Activated CD4-positive, alpha-beta memory T cell treated with anti-CD3 and anti-CD28 coated beads for 36 hours (primary cell): ENCODE measurements around the gene GZMB. TPM values are rescaled to one million over a fixed set of nuclear protein-coding genes. Genes with fewer than 3 reads are reported as not detected.
A peak's percentile ranks its signal among the peaks of the same experiment; 100 is the strongest.

Experiments used
- CTCF ChIA-PET: fragments of 350-600 bp; sonication (Branson Sonifier 250); formaldehyde crosslinking; loops from one replicate; lab custom pipeline; 2021; ENCODE audit warnings: antibody characterized with exemption, inconsistent platforms; lab: Charles Lee
- POLR2A ChIA-PET: fragments of 350-600 bp; sonication (Branson Sonifier 250); formaldehyde crosslinking; loops from one replicate; lab custom pipeline; 2021; ENCODE audit warnings: antibody characterized with exemption; lab: Charles Lee
- DNase-seq: peaks from one replicate; pipeline ENCODE4 v3.0.0-alpha.2; 2020
- H3K27ac Mint-ChIP-seq: one replicate; pipeline ENCODE4 v1.8.0; 2021; ENCODE audit warnings: mixed read lengths
- H3K27me3 Mint-ChIP-seq: one replicate; pipeline ENCODE4 v1.8.0; 2021; ENCODE audit warnings: mixed read lengths
- H3K36me3 Mint-ChIP-seq: one replicate; pipeline ENCODE4 v1.8.0; 2021; ENCODE audit warnings: mixed read lengths
- H3K4me1 Mint-ChIP-seq: one replicate; pipeline ENCODE4 v1.8.0; 2021; ENCODE audit warnings: low read depth, mixed read lengths
- H3K4me3 Mint-ChIP-seq: one replicate; pipeline ENCODE4 v1.8.0; 2021; ENCODE audit warnings: mild to moderate bottlenecking, mixed read lengths
- H3K9me3 Mint-ChIP-seq: one replicate; pipeline ENCODE4 v1.8.0; 2021; ENCODE audit warnings: mixed read lengths
- intact Hi-C: fragments of 100-400 bp; cut with micrococcal nuclease; formaldehyde crosslinking; loops from one replicate; pipeline ENCODE4 v1.15.1; 2023
- total RNA-seq, 2 experiments: library from RNA; stranded (reverse); gene quantifications; one replicate each; pipeline ENCODE4 v1.2.3, GENCODE V29; 2021

Gene GZMB
- 1,000 to 10,000 TPM; 2,258 to 2,294 TPM for total RNA-seq

GRCh38 chr14:24634158-24634557, at the start of gene GZMB:
Gene GZMB, minus strand, starts transcription at chr14:24634190. Its CDS starts 30 bp downstream, at chr14:24634160.
- intact Hi-C loops: loop anchor here (1.0 to 2.0 kb wide), 5 partner anchors 21 to 59 kb away; no protein-coding TSS in a partner anchor
- H3K27ac Mint-ChIP-seq: peak within 1 kb of the TSS; percentile 89
- POLR2A ChIA-PET: interaction anchor here (1.0 to 1.8 kb wide), 4 partner anchors 28 to 40 kb away, joined by 3 to 14 read pairs (median 4); no protein-coding TSS in a partner anchor

GRCh38 chr14:24681056-24681455, 47.1 kb upstream of the GZMB start:
- DNase-seq: no peak
- H3K4me1 Mint-ChIP-seq: peaks cover 29% of the 10 kb centered on the region
- H3K36me3 Mint-ChIP-seq: no peaks in the 10 kb centered on the region
- no peak overlapping the region for H3K4me3 Mint-ChIP-seq
- peaks cover 2% of the 10 kb centered on the region for H3K9me3 Mint-ChIP-seq
- ChIA-PET CTCF (interaction anchor here (1.3 to 4.5 kb wide), 5 partner anchors 10 to 77 kb away, joined by 3 to 41 read pairs (median 12); partner anchors contain the start of gene GZMH), POLR2A (no interaction called here)
- H3K27ac Mint-ChIP-seq: no peak overlapping the region
- no peaks in the 10 kb centered on the region for H3K27me3 Mint-ChIP-seq
- intact Hi-C loops: no loop called here

More at GRCh38 chr14:24634158-24634557, at the start of gene GZMB:
- Mint-ChIP-seq H3K27me3 (peaks cover 2% of the 10 kb centered on the region), H3K4me1 (peaks cover 12% of the 10 kb centered on the region), H3K36me3 (peaks cover 26% of the 10 kb centered on the region), H3K4me3 (peak within 1 kb of the TSS; percentile 79), H3K9me3 (no peaks in the 10 kb centered on the region)
- DNase-seq: peak; percentile 87
- CTCF ChIA-PET: interaction anchor here (1.2 to 2.3 kb wide), 4 partner anchors 28 to 59 kb away, joined by 4 to 13 read pairs (median 7); no protein-coding TSS in a partner anchor

GRCh38 chr14:24680516-24680915, 46.5 kb upstream of the GZMB start:
- no peaks in the 10 kb centered on the region for H3K36me3 Mint-ChIP-seq
- H3K4me1 Mint-ChIP-seq: peaks cover 33% of the 10 kb centered on the region

GRCh38 chr14:24679248-24679961, 45.4 kb upstream of the GZMB start:
- H3K27me3 Mint-ChIP-seq: no peaks in the 10 kb centered on the region
- POLR2A ChIA-PET: no interaction called here
- H3K27ac Mint-ChIP-seq: peak overlapping the region; percentile 18

More at GRCh38 chr14:24680516-24680915, 46.5 kb upstream of the GZMB start:
- H3K27ac Mint-ChIP-seq: no peak overlapping the region
- ChIA-PET CTCF (interaction anchor here (1.3 to 4.5 kb wide), 5 partner anchors 11 to 74 kb away, joined by 3 to 41 read pairs (median 19); partner anchors contain the start of gene GZMH), POLR2A (no interaction called here)
- H3K27me3 Mint-ChIP-seq: no peaks in the 10 kb centered on the region
- no peak overlapping the region for H3K4me3 Mint-ChIP-seq
- DNase-seq: no peak
- intact Hi-C loops: no loop called here
- peaks cover 4% of the 10 kb centered on the region for H3K9me3 Mint-ChIP-seq

GRCh38 chr14:24678801-24679247, 44.8 kb upstream of the GZMB start:
- ChIA-PET POLR2A (no interaction called here), CTCF (interaction anchor here (0.7 to 4.5 kb wide), 16 partner anchors 11 to 198 kb away, joined by 3 to 41 read pairs (median 4); partner anchors contain the start of genes GZMB and GZMH)
- Mint-ChIP-seq H3K9me3 (peaks cover 4% of the 10 kb centered on the region), H3K27me3 (no peaks in the 10 kb centered on the region), H3K36me3 (no peaks in the 10 kb centered on the region), H3K27ac (peak overlapping the region; percentile 72), H3K4me1 (peaks cover 50% of the 10 kb centered on the region), H3K4me3 (peak overlapping the region; percentile 63)
- DNase-seq: peak; percentile 81
- intact Hi-C loops: loop anchor here (1.0 to 2.0 kb wide), 3 partner anchors 74 to 346 kb away; no protein-coding TSS in a partner anchor

More at GRCh38 chr14:24679248-24679961, 45.4 kb upstream of the GZMB start:
- H3K4me3 Mint-ChIP-seq: peak overlapping the region; percentile 14
- peaks cover 4% of the 10 kb centered on the region for H3K9me3 Mint-ChIP-seq
- intact Hi-C loops: loop anchor here (1.0 to 2.0 kb wide), 3 partner anchors 74 to 347 kb away; no protein-coding TSS in a partner anchor
- peaks cover 44% of the 10 kb centered on the region for H3K4me1 Mint-ChIP-seq
- CTCF ChIA-PET: interaction anchor here (0.6 to 4.5 kb wide), 14 partner anchors 12 to 196 kb away, joined by 3 to 41 read pairs (median 4); partner anchors contain the start of genes GZMB and GZMH
- H3K36me3 Mint-ChIP-seq: no peaks in the 10 kb centered on the region
- DNase-seq: no peak

- CTCF ChIA-PET: interaction anchor here (0.7 to 4.5 kb wide), 7 partner anchors 10 to 197 kb away, joined by 3 to 41 read pairs (median 4); no protein-coding TSS in a partner anchor
- no peak for DNase-seq
These were observed 44.0 kb upstream of the GZMB start for GRCh38 chr14:24677956-24678355.

GRCh38 chr14:24674204-24674970, 40.4 kb upstream of the GZMB start:
- intact Hi-C loops: loop anchor here (1.0 kb wide), 1 partner anchor 232 kb away; the partner anchor contains the start of gene SDR39U1

More at GRCh38 chr14:24677956-24678355, 44.0 kb upstream of the GZMB start:
- H3K27ac Mint-ChIP-seq: peak overlapping the region; percentile 35
- no peaks in the 10 kb centered on the region for H3K27me3 Mint-ChIP-seq
- peaks cover 58% of the 10 kb centered on the region for H3K4me1 Mint-ChIP-seq
- no peaks in the 10 kb centered on the region for H3K36me3 Mint-ChIP-seq
- POLR2A ChIA-PET: no interaction called here
- H3K4me3 Mint-ChIP-seq: no peak overlapping the region
- peaks cover 4% of the 10 kb centered on the region for H3K9me3 Mint-ChIP-seq
- intact Hi-C loops: loop anchor here (2.0 kb wide), 1 partner anchor 345 kb away; no protein-coding TSS in a partner anchor

GRCh38 chr14:24673534-24674203, 39.7 kb upstream of the GZMB start:
- H3K36me3 Mint-ChIP-seq: peaks cover 1% of the 10 kb centered on the region
- no peaks in the 10 kb centered on the region for H3K27me3 Mint-ChIP-seq
- H3K9me3 Mint-ChIP-seq: peaks cover 4% of the 10 kb centered on the region
- peaks cover 79% of the 10 kb centered on the region for H3K4me1 Mint-ChIP-seq
- H3K27ac Mint-ChIP-seq: peak overlapping the region; percentile 94
- DNase-seq: peak; percentile 83
- peak overlapping the region; percentile 62 for H3K4me3 Mint-ChIP-seq
- ChIA-PET CTCF (interaction anchor here (1.5 to 4.1 kb wide), 7 partner anchors 10 to 68 kb away, joined by 4 to 19 read pairs (median 4); partner anchors contain the start of gene GZMB), POLR2A (interaction anchor here (1.0 to 2.9 kb wide), 6 partner anchors 10 to 230 kb away, joined by 3 to 16 read pairs (median 3); partner anchors contain the start of genes GZMB and GZMH)
- intact Hi-C loops: loop anchor here (1.0 kb wide), 4 partner anchors 8 to 231 kb away; partner anchors contain the start of genes GZMB and SDR39U1

More at GRCh38 chr14:24674204-24674970, 40.4 kb upstream of the GZMB start:
- Mint-ChIP-seq H3K27me3 (no peaks in the 10 kb centered on the region), H3K4me3 (peak overlapping the region; percentile 62), H3K27ac (peak overlapping the region; percentile 94), H3K4me1 (peaks cover 80% of the 10 kb centered on the region), H3K36me3 (peaks cover 1% of the 10 kb centered on the region), H3K9me3 (peaks cover 4% of the 10 kb centered on the region)
- DNase-seq: peak; percentile 53
- ChIA-PET POLR2A (interaction anchor here (1.0 to 2.9 kb wide), 6 partner anchors 10 to 231 kb away, joined by 3 to 16 read pairs (median 3); partner anchors contain the start of genes GZMB and GZMH), CTCF (interaction anchor here (1.0 to 4.1 kb wide), 10 partner anchors 11 to 68 kb away, joined by 3 to 19 read pairs (median 4); partner anchors contain the start of genes GZMB and GZMH)

GRCh38 chr14:24673059-24673458, 39.1 kb upstream of the GZMB start:
- Mint-ChIP-seq H3K4me1 (peaks cover 78% of the 10 kb centered on the region), H3K27me3 (no peaks in the 10 kb centered on the region), H3K4me3 (peak overlapping the region; percentile 62), H3K9me3 (peaks cover 4% of the 10 kb centered on the region), H3K27ac (peak overlapping the region; percentile 94), H3K36me3 (peaks cover 1% of the 10 kb centered on the region)
- POLR2A ChIA-PET: interaction anchor here (1.0 to 2.9 kb wide), 4 partner anchors 20 to 230 kb away, joined by 3 to 16 read pairs (median 8); partner anchors contain the start of gene GZMB
- CTCF ChIA-PET: interaction anchor here (1.5 to 4.1 kb wide), 5 partner anchors 16 to 67 kb away, joined by 4 to 19 read pairs (median 13); partner anchors contain the start of gene GZMB
- intact Hi-C loops: loop anchor here (1.0 kb wide), 3 partner anchors 8 to 39 kb away; partner anchors contain the start of gene GZMB
- no peak for DNase-seq

GRCh38 chr14:24670594-24670993, 36.6 kb upstream of the GZMB start:
- Mint-ChIP-seq H3K27ac (peak overlapping the region; percentile 73), H3K4me1 (peaks cover 80% of the 10 kb centered on the region), H3K9me3 (no peaks in the 10 kb centered on the region), H3K36me3 (peaks cover 1% of the 10 kb centered on the region), H3K27me3 (no peaks in the 10 kb centered on the region), H3K4me3 (no peak overlapping the region)
- ChIA-PET POLR2A (no interaction called here), CTCF (no interaction called here)
- intact Hi-C loops: no loop called here
- peak; percentile 69 for DNase-seq
